ENCODE measurements around the gene ZNF467. TPM values are rescaled to one million over a fixed set of nuclear protein-coding genes. Genes with fewer than 3 reads are reported as not detected.

The ZNF467 gene
- total RNA-seq, 2 donors from 2014 or later: 4.6 to 7.4 TPM

DNA sequence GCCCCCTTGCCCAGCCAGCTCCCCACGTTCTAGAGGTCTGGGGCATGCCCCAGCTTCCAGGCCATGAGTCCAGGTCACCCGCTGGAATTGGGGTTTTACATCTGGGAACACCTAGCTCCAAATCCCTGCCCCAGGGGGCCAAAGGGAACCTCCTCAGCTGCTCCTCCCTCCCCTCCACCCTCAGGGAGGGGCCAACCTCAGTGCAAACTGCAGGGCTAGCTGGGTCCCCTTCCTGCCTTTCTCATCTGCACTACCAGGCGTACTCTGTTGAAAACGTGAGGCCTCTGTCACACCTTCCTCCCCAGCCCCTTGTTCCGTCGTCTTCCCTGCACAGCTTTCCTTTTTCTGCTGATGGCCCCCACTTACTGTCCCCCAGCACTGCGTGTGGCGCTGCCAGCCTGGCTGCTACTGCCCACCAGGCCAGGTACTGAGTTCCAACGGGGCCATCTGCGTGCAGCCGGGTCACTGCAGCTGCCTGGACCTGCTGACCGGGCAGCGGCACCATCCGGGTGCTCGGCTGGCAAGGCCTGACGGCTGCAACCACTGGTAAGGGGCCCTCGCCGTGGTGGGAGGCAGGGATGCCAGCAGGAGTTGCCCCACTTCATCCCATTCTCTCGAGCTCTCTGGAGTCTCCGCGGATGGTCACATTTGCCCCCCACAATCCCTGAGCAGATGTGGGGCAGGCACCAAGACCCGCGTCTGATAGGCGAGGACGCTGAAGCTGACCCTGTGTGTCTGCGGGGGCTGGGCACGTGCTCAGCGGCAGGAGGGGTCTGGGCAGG lies 40.1 kb upstream of the ZNF467 start:
- Histone ChIP-seq H3K4me3 (no peak overlapping the region), H3K36me3 (no peaks in the 10 kb centered on the region), H3K9me3 (no peaks in the 10 kb centered on the region), H3K27me3 (replicated peaks; ENCODE audit: insufficient read depth) (no peaks in the 10 kb centered on the region), H3K27ac (no peak overlapping the region), H3K4me1 (ENCODE audit: control insufficient read depth in 1 of 2, low read depth in 2 of 2) (no peaks in the 10 kb centered on the region)
- TF ChIP-seq, protein P1, sequence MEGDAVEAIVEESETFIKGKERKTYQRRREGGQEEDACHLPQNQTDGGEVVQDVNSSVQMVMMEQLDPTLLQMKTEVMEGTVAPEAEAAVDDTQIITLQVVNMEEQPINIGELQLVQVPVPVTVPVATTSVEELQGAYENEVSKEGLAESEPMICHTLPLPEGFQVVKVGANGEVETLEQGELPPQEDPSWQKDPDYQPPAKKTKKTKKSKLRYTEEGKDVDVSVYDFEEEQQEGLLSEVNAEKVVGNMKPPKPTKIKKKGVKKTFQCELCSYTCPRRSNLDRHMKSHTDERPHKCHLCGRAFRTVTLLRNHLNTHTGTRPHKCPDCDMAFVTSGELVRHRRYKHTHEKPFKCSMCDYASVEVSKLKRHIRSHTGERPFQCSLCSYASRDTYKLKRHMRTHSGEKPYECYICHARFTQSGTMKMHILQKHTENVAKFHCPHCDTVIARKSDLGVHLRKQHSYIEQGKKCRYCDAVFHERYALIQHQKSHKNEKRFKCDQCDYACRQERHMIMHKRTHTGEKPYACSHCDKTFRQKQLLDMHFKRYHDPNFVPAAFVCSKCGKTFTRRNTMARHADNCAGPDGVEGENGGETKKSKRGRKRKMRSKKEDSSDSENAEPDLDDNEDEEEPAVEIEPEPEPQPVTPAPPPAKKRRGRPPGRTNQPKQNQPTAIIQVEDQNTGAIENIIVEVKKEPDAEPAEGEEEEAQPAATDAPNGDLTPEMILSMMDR (IDR thresholded peaks at IDR 0.05): no peak
- no peak for DNase-seq (ENCODE audit: low spot score)
- ATAC-seq (ENCODE audit: insufficient number of reproducible peaks, low FRiP score, low read depth): no peak

DNA sequence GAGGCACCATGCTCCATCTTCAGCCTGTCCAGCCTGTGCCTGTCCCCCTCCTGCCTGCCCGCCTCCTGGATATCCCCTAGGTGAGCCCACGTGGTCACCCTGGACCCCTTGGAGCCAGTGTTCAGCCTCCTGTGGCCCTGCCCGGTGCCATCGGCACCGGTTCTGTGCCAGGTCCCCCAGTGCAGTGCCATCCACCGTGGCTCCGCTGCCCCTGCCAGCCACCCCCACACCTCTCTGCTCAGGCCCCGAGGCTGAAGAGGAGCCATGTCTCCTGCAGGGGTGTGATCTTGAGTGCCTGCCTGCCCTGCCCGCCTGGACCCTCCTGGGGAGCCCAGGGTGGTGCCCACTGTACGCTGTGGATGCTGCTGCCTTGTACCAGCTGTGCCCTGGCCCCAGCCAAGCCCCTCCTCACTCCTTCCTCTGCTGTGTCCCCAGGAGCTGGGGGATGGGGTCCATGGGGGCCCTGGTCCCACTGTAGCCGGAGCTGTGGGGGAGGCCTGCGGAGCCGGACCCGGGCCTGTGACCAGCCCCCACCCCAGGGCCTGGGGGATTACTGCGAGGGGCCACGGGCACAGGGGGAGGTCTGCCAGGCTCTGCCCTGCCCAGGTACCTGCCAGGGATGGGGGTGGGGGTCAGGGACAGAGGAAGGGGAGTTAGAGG lies 38.6 kb upstream of the ZNF467 start:
- H3K9me3 ChIP-seq: no peaks in the 10 kb centered on the region
- H3K27ac ChIP-seq: no peak overlapping the region
- TF ChIP-seq, protein P1 (IDR thresholded peaks at IDR 0.05): no peak
- H3K4me1 ChIP-seq (ENCODE audit: control insufficient read depth in 1 of 2, low read depth in 2 of 2): no peaks in the 10 kb centered on the region
- H3K36me3 ChIP-seq: no peaks in the 10 kb centered on the region
- H3K4me3 ChIP-seq: no peak overlapping the region
- DNase-seq (ENCODE audit: low spot score) (no peak), ATAC-seq (ENCODE audit: insufficient number of reproducible peaks, low FRiP score, low read depth) (no peak)
- H3K27me3 ChIP-seq (replicated peaks; ENCODE audit: insufficient read depth): no peaks in the 10 kb centered on the region

DNA sequence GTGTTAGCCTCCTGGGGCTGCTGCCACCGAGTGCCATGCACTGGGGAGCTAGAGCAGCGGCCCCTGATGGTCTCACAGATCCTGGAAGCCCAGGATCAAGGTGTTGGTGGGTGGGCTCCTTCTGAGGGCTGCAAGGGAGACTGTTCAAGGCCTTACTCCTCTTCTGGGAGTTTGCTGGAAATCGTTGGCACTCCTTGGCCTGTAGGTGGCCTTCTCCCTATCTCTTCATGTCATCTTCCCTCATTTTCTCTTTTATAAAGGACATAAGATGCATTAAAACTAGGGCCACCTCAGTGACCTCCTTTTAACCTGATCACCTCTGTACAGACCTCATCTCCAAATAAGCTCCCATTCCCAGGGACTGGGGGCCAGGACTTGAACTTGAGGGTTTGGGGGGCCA lies 37.8 kb upstream of the ZNF467 start:
- TF ChIP-seq, protein P1 (IDR thresholded peaks at IDR 0.05): no peak
- Histone ChIP-seq H3K27ac (no peak overlapping the region), H3K4me3 (no peak overlapping the region), H3K27me3 (replicated peaks; ENCODE audit: insufficient read depth) (no peaks in the 10 kb centered on the region), H3K4me1 (ENCODE audit: control insufficient read depth in 1 of 2, low read depth in 2 of 2) (no peaks in the 10 kb centered on the region), H3K9me3 (no peaks in the 10 kb centered on the region), H3K36me3 (no peaks in the 10 kb centered on the region)
- ATAC-seq (ENCODE audit: insufficient number of reproducible peaks, low FRiP score, low read depth): no peak
- no peak for DNase-seq (ENCODE audit: low spot score)

DNA sequence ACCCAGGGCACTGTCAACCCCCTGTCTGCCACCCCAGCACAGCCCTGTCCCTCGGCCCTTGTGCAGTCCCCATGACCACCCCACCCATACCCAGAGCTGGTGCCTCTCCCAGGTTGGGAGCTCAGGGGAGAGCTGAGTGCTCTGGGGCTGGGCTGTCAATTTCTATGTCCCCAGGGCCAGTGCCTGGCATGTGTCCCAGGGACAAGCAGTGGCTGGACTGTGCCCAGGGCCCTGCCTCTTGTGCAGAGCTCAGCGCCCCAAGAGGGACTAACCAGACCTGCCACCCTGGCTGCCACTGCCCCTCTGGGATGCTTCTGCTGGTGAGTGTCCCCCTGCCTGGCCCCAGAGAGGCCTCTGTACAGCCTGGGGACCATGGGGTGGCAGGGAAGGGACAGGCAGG lies 35.8 kb upstream of the ZNF467 start:
- H3K27me3 ChIP-seq (replicated peaks; ENCODE audit: insufficient read depth): no peaks in the 10 kb centered on the region
- ATAC-seq (ENCODE audit: insufficient number of reproducible peaks, low FRiP score, low read depth) (no peak), DNase-seq (ENCODE audit: low spot score) (no peak)
- no peak overlapping the region for H3K4me3 ChIP-seq
- H3K27ac ChIP-seq: no peak overlapping the region
- H3K4me1 ChIP-seq (ENCODE audit: control insufficient read depth in 1 of 2, low read depth in 2 of 2): no peaks in the 10 kb centered on the region
- TF ChIP-seq, protein P1 (IDR thresholded peaks at IDR 0.05): no peak
- no peaks in the 10 kb centered on the region for H3K36me3 ChIP-seq
- H3K9me3 ChIP-seq: no peaks in the 10 kb centered on the region

DNA sequence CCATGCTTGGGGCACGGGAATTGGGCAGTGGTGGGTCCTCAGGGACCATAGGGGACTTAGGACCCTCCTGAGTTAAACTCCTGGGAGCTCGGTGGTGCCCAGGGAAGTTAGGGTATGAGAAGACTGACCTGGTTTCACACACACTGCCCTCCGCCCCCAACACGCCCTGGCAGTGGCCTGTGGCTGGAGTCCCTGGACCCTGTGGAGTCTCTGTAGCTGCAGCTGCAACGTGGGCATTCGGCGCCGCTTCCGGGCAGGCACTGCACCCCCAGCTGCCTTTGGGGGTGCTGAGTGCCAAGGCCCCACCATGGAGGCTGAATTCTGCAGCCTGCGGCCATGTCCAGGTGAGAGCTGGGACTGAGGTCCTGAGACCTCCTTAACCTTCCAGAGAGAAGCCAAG lies 34.9 kb upstream of the ZNF467 start:
- ATAC-seq (ENCODE audit: insufficient number of reproducible peaks, low FRiP score, low read depth) (no peak), DNase-seq (ENCODE audit: low spot score) (no peak)
- Histone ChIP-seq H3K36me3 (no peaks in the 10 kb centered on the region), H3K4me3 (no peak overlapping the region), H3K27me3 (replicated peaks; ENCODE audit: insufficient read depth) (no peaks in the 10 kb centered on the region), H3K4me1 (ENCODE audit: control insufficient read depth in 1 of 2, low read depth in 2 of 2) (no peaks in the 10 kb centered on the region), H3K27ac (no peak overlapping the region), H3K9me3 (no peaks in the 10 kb centered on the region)
- TF ChIP-seq, protein P1 (IDR thresholded peaks at IDR 0.05): no peak
